ES-I3 (cell line): Measurements from ENCODE around the gene COL19A1.
"Not testable (repeated sequence)": the region's sequence is repeated elsewhere in the genome, so short reads cannot be mapped to it uniquely, and the experiment has no call there.

Source experiments
- H3K36me3 ChIP-seq: 2 replicates; pipeline ENCODE4 v1.6.1; 2013; ENCODE audit warnings: mild to moderate bottlenecking, low read length, control low read depth, moderate library complexity; ENCODE audit not compliant: insufficient read depth
- H3K4me1 ChIP-seq: 2 replicates; pipeline ENCODE4 v1.6.1; 2013; ENCODE audit warnings: mild to moderate bottlenecking, control low read depth, low read length; ENCODE audit not compliant: insufficient read depth
- H3K9ac ChIP-seq: 2 replicates; pipeline ENCODE4 v1.6.1; 2013; ENCODE audit warnings: low read depth, mild to moderate bottlenecking, low read length, moderate library complexity
- H3K9me3 ChIP-seq: 2 replicates; pipeline ENCODE4 v1.6.1; 2013; ENCODE audit warnings: mild to moderate bottlenecking, low read length, moderate library complexity; ENCODE audit not compliant: control insufficient read depth, insufficient read depth

Gene COL19A1

DNA sequence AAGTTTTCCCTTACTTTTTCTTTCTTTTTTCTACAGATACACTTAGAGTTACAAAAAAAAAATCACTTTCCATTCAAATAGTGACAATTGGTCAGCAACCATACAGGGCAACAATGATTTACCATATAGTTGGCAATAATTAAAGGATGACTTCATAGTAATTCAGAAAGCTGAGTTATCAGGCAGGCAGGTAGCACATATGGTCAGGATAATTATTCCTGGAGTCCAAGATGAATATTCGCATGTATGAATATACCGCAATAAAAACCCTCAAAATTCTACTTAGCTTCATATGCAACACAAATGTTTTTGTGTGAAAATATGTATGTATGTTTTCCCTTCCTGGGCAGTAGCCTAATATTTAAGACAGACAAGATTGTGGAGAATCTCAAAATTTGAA lies 34.5 kb downstream of the COL19A1 start:
- no peaks in the 10 kb centered on the region for H3K9me3 ChIP-seq
- no peaks in the 10 kb centered on the region for H3K36me3 ChIP-seq
- no peak overlapping the region for H3K9ac ChIP-seq
- H3K4me1 ChIP-seq, result no peaks in the 10 kb centered on the region

DNA sequence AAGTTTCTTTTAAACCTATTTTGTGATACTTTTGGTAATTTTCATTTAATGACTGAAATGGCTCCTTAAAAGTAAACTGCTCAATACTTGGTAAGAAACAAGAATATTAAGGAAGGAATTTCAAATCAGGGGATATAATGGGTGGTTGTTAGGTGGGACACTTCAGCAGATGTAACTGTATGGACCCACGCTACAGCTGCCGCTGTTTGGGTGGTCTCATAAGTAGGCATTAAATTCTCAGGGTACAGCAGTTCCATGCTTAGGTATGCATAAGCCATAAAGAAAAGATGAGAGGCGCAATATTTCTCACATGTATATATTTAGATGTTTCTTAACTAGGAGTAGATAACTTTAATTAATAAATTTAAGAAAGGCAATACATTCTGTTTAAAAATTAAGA lies 35.0 kb downstream of the COL19A1 start:
- Histone ChIP-seq H3K9ac (no peak overlapping the region), H3K9me3 (no peaks in the 10 kb centered on the region), H3K36me3 (no peaks in the 10 kb centered on the region), H3K4me1 (no peaks in the 10 kb centered on the region)

GRCh38 chr6:69907981-69908498 lies 41.7 kb downstream of the COL19A1 start:
- Histone ChIP-seq H3K4me1 (no peaks in the 10 kb centered on the region), H3K9ac (no peak overlapping the region), H3K36me3 (no peaks in the 10 kb centered on the region), H3K9me3 (no peaks in the 10 kb centered on the region)

- Histone ChIP-seq H3K36me3 (no peaks in the 10 kb centered on the region), H3K9me3 (no peaks in the 10 kb centered on the region), H3K4me1 (no peaks in the 10 kb centered on the region; the same call in 1 of the 2 replicates)
Measured at GRCh38 chr6:69913361-69913760, 47.0 kb downstream of the COL19A1 start.

DNA sequence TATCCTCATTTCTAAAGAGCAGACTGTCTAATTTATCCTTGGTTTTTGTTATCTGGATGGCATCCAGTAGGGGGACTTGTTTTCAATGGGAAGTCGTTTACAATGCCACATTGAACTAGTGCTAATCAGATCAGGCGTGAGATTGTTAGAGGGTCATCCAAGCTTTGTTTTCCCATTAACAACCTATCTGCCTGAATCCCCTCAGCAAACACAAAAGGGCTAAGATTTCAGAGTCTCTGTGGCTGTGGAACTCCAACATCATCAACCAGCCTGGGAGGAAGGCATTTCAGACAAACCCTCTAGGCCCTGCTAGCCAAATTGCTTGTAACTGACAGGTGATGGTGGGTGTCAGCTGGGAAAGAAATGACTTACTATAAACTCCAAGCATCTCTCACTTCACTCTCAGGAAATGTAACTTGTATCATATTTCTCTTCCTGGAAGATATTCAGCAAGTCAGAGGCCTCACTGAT lies 47.7 kb downstream of the COL19A1 start:
- Histone ChIP-seq H3K36me3 (no peaks in the 10 kb centered on the region), H3K9ac (no peak overlapping the region), H3K4me1 (no peaks in the 10 kb centered on the region; the same call in 1 of the 2 replicates), H3K9me3 (no peaks in the 10 kb centered on the region)

More at GRCh38 chr6:69913361-69913760, 47.0 kb downstream of the COL19A1 start:
- no peak overlapping the region for H3K9ac ChIP-seq

DNA sequence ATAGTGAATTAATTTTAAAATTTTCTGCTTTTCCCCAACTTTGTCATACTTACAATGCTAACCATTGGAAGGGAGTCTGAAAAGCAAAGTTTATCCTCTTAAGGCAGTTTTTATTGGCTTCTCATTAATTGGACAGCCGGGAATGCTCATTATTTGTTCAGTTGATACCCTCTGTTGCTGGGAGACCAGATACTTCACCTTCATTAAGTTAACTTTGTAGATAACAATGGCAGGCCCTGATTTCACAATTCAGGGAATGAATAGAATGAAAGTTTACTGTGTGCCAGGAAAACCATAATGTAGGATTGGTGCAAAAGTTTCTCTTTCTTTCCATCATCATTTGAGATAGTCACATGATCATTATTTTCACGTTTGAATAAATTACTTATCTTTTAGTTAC lies 49.0 kb downstream of the COL19A1 start:
- no peak overlapping the region for H3K9ac ChIP-seq
- H3K4me1 ChIP-seq, result no peaks in the 10 kb centered on the region; the same call in 1 of the 2 replicates
- no peaks in the 10 kb centered on the region for H3K36me3 ChIP-seq
- no peaks in the 10 kb centered on the region for H3K9me3 ChIP-seq

- Histone ChIP-seq H3K9ac (no peak overlapping the region), H3K36me3 (no peaks in the 10 kb centered on the region), H3K9me3 (no peaks in the 10 kb centered on the region), H3K4me1 (no peaks in the 10 kb centered on the region; the same call in 1 of the 2 replicates)
Measured at GRCh38 chr6:69917834-69918233, 51.5 kb downstream of the COL19A1 start.

DNA sequence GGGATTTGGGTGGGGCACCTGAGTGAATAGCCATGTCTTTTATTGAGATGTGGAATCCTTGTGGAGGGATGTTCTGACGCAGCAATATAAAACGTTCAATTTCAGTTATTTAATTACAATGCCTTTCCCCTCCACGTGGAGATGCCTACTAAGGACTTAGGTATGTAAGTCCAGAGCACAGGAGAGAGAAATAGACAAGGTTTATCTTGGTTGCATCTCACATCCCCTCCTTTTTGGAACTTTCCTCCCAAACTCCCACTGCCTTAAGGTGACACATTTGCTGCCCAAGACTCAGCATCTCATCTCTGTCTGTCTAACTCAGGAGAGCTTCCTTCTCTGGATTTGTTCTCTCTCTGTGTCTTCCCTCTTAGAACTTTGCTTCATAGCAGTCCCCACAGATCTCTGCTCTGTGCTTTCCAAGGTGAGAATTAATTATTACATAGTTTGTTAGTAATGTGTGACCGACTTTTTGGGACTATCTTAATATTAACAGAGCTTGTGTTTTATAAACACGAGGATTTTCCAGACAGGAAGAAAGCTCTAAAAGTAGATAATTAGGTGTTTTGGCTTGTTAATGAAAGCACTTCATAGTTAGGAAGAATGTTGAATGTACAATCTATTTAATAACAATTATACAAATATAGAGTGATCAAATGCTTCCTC lies 52.6 kb downstream of the COL19A1 start:
- H3K9ac ChIP-seq, result no peak overlapping the region
- H3K36me3 ChIP-seq, result no peaks in the 10 kb centered on the region
- no peaks in the 10 kb centered on the region; the same call in 1 of the 2 replicates for H3K4me1 ChIP-seq
- no peaks in the 10 kb centered on the region for H3K9me3 ChIP-seq

DNA sequence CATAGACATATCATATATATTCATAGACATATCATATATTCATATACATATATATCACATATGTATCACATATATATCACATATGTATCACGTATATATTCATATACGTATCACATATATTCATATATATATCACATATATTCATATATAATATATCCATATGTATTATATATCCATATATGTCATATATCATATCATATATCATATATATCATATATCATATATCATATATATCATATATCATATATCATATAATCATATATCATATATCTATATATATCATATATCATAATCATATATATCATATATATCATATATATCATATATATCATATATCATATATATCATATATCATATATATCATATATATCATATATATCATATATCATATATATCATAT lies 54.7 kb downstream of the COL19A1 start:
- not testable (repeated sequence) for H3K9me3 ChIP-seq, H3K4me1 ChIP-seq, H3K36me3 ChIP-seq, H3K9ac ChIP-seq

DNA sequence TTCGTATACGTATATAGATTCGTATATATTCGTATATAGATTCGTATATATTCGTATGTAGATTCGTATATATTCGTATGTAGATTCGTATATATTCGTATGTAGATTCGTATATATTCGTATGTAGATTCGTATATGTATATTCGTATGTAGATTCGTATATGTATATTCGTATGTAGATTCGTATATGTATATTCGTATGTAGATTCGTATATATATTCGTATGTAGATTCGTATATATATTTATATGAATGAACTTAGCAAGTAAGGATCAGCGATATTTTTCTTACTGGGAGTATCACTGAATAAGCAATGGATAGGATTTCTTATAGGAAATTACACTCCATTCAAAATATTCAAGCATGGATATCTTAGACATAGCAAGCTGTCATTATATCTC lies 55.3 kb downstream of the COL19A1 start:
- H3K4me1 ChIP-seq, H3K9ac ChIP-seq, H3K9me3 ChIP-seq, H3K36me3 ChIP-seq: not testable (repeated sequence)

GRCh38 chr6:69926745-69927144 lies 60.4 kb downstream of the COL19A1 start:
- H3K4me1 ChIP-seq, result no peaks in the 10 kb centered on the region
- H3K9ac ChIP-seq, result no peak overlapping the region
- H3K36me3 ChIP-seq, result no peaks in the 10 kb centered on the region
- H3K9me3 ChIP-seq, result no peaks in the 10 kb centered on the region

- Histone ChIP-seq H3K4me1 (no peaks in the 10 kb centered on the region), H3K9me3 (no peaks in the 10 kb centered on the region), H3K9ac (no peak overlapping the region), H3K36me3 (no peaks in the 10 kb centered on the region)
Measured at GRCh38 chr6:69933239-69933638, 66.9 kb downstream of the COL19A1 start.

- Histone ChIP-seq H3K9me3 (no peaks in the 10 kb centered on the region), H3K4me1 (no peaks in the 10 kb centered on the region), H3K36me3 (no peaks in the 10 kb centered on the region), H3K9ac (no peak overlapping the region)
Measured at GRCh38 chr6:69935079-69935478, 68.7 kb downstream of the COL19A1 start.

GRCh38 chr6:69936674-69937363 lies 70.5 kb downstream of the COL19A1 start:
- H3K36me3 ChIP-seq, result no peaks in the 10 kb centered on the region
- no peak overlapping the region for H3K9ac ChIP-seq
- no peaks in the 10 kb centered on the region for H3K4me1 ChIP-seq
- no peaks in the 10 kb centered on the region for H3K9me3 ChIP-seq
